OCI-LY3 (cell line): Measurements from ENCODE around the gene MYOG.

Experiments
- H2AFZ ChIP-seq: fragments of 200-600, 300-600 bp; shearing (Covaris generic); 2 replicates; pipeline ENCODE4 v1.6.0; 2014; ENCODE audit warnings: antibody characterized with exemption, low read depth, low read length
- H3K27ac ChIP-seq: fragments of 200-600, 300-600 bp; sonication (generic); 2 replicates; pipeline ENCODE4 v1.5.1; 2014; ENCODE audit warnings: mild to moderate bottlenecking, low read length, moderate library complexity, mixed read lengths
- H3K27me3 ChIP-seq: fragments of 200-600, 300-600 bp; sonication (generic); 2 replicates; pipeline ENCODE4 v1.6.1; 2014; ENCODE audit warnings: low read depth, low read length, mixed read lengths
- H3K36me3 ChIP-seq: fragments of 200-600, 300-600 bp; sonication (generic); replicated peaks from 2 replicates; pipeline ENCODE3; 2014; ENCODE audit warnings: low read depth, low read length, mixed read lengths
- H3K4me1 ChIP-seq: fragments of 300-600, 200-600 bp; sonication (generic); 2 replicates; pipeline ENCODE4 v1.6.1; 2014; ENCODE audit warnings: low read length, mixed read lengths
- H3K4me2 ChIP-seq: fragments of 200-600, 300-600 bp; sonication (generic); 2 replicates; pipeline ENCODE4 v1.6.1; 2014; ENCODE audit warnings: low read length, mixed read lengths
- H3K4me3 ChIP-seq: fragments of 300-600, 200-600 bp; sonication (generic); 2 replicates; pipeline ENCODE4 v1.5.1; 2014; ENCODE audit warnings: antibody characterized with exemption, mild to moderate bottlenecking, low read length, moderate library complexity
- H3K79me2 ChIP-seq: fragments of 300-600, 200-600 bp; shearing (Covaris generic); 2 replicates; pipeline ENCODE4 v1.6.1; 2014; ENCODE audit warnings: mild to moderate bottlenecking, low read length, mixed read lengths
- H3K9ac ChIP-seq: fragments of 300-600, 200-600 bp; shearing (Covaris generic); 2 replicates; pipeline ENCODE4 v1.6.0; 2014; ENCODE audit warnings: mild to moderate bottlenecking, low read length, moderate library complexity
- H3K9me3 ChIP-seq: fragments of 200-600, 300-600 bp; shearing (Covaris generic); 2 replicates; pipeline ENCODE4 v1.6.1; 2014; ENCODE audit warnings: low read length, mixed read lengths; ENCODE audit not compliant: insufficient read depth
- H4K20me1 ChIP-seq: fragments of 200-600, 300-600 bp; sonication (generic); 2 replicates; pipeline ENCODE4 v1.6.1; 2016; ENCODE audit warnings: low read length, mixed read lengths; ENCODE audit not compliant: insufficient read depth
- EZH2phosphoT487 ChIP-seq: fragments of 200-600 bp; shearing (Covaris generic); IDR thresholded peaks from 2 replicates; pipeline ENCODE4 v1.6.1; 2018; ENCODE audit warnings: antibody characterized with exemption, mixed run types, low read depth
- TF ChIP-seq, protein P1 (sequence below): fragments of 200-600, 300-600 bp; sonication (generic); IDR thresholded peaks from 2 replicates; pipeline ENCODE4 v1.5.1; 2014; ENCODE audit warnings: antibody characterized with exemption, low read length, low read depth

MYOG gene

DNA sequence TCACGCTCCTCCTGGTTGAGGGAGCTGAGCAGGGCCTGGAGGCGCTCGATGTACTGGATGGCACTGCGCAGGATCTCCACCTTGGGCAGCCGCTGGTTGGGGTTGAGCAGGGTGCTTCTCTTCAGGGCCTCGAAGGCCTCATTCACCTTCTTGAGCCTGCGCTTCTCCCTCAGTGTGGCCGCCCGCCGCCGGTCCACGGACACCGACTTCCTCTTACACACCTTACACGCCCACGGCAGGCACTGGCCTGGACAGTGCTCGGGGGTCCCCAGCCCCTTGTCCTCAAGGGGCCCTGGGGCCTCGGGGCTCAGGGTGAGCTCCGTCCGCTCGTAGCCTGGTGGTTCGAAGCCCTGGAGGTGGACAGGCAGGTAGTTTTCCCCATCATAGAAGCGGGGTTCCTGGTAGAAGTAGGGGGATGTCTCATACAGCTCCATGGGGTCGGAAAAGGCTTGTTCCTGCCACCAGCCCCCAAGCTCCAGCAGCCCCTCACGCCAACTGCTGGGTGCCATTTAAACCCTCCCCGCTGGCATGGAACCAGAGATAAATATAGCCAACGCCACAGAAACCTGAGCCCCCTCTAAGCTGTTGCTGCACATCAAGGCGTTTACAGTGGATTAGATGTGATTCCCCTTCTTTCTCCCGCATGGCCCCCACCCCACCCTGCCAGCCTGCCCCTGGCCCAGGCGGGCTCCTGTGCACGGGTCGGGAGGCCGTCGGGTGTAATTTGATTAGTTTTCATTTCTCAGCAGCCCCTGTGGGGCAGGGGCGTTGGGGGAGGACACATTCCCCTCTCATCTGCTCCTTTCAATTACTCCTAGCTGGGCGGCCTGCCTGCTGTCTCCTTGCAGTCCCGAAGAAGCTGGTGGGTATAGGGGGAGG, at the start of gene MYOG:
Gene MYOG, minus strand, starts transcription at position 485 of the 879 bp plus-strand sequence. Its CDS starts 51 bp downstream, at position 434.
- Histone ChIP-seq H3K36me3 (no peaks in the 10 kb centered on the region), H4K20me1 (no peaks in the 10 kb centered on the region), H2AFZ (no peak within 1 kb of the TSS), H3K27ac (no peak within 1 kb of the TSS), H3K4me1 (peaks cover 6% of the 10 kb centered on the region), H3K4me2 (no peak within 1 kb of the TSS), H3K9me3 (no peaks in the 10 kb centered on the region), H3K27me3 (peaks cover 40% of the 10 kb centered on the region), H3K9ac (no peak within 1 kb of the TSS), H3K4me3 (no peak within 1 kb of the TSS), H3K79me2 (no peaks in the 10 kb centered on the region)
- TF ChIP-seq, protein P1, sequence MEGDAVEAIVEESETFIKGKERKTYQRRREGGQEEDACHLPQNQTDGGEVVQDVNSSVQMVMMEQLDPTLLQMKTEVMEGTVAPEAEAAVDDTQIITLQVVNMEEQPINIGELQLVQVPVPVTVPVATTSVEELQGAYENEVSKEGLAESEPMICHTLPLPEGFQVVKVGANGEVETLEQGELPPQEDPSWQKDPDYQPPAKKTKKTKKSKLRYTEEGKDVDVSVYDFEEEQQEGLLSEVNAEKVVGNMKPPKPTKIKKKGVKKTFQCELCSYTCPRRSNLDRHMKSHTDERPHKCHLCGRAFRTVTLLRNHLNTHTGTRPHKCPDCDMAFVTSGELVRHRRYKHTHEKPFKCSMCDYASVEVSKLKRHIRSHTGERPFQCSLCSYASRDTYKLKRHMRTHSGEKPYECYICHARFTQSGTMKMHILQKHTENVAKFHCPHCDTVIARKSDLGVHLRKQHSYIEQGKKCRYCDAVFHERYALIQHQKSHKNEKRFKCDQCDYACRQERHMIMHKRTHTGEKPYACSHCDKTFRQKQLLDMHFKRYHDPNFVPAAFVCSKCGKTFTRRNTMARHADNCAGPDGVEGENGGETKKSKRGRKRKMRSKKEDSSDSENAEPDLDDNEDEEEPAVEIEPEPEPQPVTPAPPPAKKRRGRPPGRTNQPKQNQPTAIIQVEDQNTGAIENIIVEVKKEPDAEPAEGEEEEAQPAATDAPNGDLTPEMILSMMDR: no peak
- TF ChIP-seq EZH2phosphoT487: no peak

DNA sequence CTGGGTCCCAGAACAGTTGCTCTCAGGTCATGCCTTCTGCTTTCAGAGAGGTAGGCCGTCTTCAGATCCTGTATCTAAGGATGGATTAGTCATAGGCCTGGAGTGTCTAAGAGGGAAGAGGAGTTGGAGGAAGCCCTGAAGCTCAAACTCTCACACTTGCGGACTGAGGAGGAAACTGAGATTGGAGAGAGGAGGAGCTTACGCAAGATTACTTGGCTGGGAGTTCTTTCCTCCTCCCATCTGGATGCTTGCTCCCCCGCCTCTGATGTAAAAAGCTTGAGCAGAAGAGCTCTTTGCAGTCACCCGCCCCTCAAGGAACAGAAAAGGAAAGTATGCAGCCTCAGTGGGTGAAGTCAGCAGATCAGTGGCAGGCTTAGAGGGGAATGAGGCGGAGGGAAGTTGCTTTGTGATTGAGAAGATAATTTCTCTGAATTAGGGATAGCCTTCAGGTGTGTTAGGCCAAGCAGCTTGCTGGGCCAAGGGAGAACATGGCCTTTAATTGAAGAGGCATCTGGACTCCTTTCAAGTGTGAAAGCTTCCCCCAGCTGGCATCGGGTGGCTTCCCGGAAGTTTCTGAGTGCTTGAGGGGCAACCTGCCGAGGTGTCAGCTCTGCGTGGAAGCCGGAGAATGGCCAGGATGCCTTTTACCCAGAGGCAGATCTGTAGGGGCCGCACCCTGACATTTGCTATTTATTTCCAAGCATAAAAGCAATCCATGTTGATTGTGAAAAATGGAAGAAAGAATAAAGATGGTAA, 48.3 kb upstream of the MYOG start:
- H3K9me3 ChIP-seq: no peaks in the 10 kb centered on the region
- no peak overlapping the region for H3K4me2 ChIP-seq
- no peak overlapping the region for H3K9ac ChIP-seq
- no peaks in the 10 kb centered on the region for H3K79me2 ChIP-seq
- H3K4me3 ChIP-seq: no peak overlapping the region
- no peaks in the 10 kb centered on the region for H3K36me3 ChIP-seq
- peaks cover 8% of the 10 kb centered on the region for H3K4me1 ChIP-seq
- no peaks in the 10 kb centered on the region for H4K20me1 ChIP-seq
- TF ChIP-seq, protein P1: no peak
- TF ChIP-seq EZH2phosphoT487: no peak
- H2AFZ ChIP-seq: no peak overlapping the region
- H3K27ac ChIP-seq: no peak overlapping the region
- peaks cover 54% of the 10 kb centered on the region for H3K27me3 ChIP-seq

DNA sequence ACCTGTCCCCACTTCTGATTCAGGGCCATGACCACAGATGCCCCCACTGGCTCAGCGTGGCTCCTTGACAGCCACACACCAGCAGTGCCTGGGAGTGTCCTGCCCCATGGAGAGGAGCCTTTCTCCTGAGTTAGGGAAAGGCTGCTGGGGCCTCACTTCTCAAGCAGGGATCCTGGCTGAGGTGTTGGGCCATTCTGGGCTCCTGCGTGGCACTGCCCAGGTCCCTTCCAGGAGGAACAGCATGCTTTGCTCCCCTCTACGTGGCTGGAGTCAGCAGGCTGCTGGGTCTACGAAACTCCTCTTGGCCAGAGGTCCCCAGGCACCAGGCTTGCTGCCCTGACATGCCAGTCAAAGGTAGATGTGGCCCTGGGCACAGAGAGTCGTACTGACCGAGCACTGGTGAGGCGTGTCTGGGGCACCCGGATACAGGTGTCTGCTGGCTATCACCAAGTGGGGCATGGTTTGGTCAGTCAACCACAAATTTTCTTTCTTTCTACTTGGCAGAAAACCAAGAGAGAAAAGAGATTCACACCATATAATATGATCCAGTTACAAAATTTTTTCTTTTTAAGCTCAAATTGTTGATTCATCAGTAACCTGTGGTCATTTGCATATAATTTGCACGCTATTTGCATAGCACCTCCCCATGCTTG, 45.9 kb upstream of the MYOG start:
- H3K4me1 ChIP-seq: peaks cover 8% of the 10 kb centered on the region
- H3K9me3 ChIP-seq: no peaks in the 10 kb centered on the region
- no peak overlapping the region for H3K4me3 ChIP-seq
- H2AFZ ChIP-seq: no peak overlapping the region
- no peaks in the 10 kb centered on the region for H4K20me1 ChIP-seq
- no peak overlapping the region for H3K9ac ChIP-seq
- no peak overlapping the region for H3K27ac ChIP-seq
- H3K36me3 ChIP-seq: no peaks in the 10 kb centered on the region
- H3K4me2 ChIP-seq: no peak overlapping the region
- H3K79me2 ChIP-seq: no peaks in the 10 kb centered on the region
- peaks cover 37% of the 10 kb centered on the region for H3K27me3 ChIP-seq
- no peak for TF ChIP-seq EZH2phosphoT487
- TF ChIP-seq, protein P1: no peak
